Measurements from ENCODE around the gene SEM1. TPM values are rescaled to one million over a fixed set of nuclear protein-coding genes. Genes with fewer than 3 reads are reported as not detected.

SEM1 gene
- polyA plus RNA-seq, 1 donor (not counting 4 experiments of a cell fraction or from before 2014, with no cell fraction given), result 180 TPM

DNA sequence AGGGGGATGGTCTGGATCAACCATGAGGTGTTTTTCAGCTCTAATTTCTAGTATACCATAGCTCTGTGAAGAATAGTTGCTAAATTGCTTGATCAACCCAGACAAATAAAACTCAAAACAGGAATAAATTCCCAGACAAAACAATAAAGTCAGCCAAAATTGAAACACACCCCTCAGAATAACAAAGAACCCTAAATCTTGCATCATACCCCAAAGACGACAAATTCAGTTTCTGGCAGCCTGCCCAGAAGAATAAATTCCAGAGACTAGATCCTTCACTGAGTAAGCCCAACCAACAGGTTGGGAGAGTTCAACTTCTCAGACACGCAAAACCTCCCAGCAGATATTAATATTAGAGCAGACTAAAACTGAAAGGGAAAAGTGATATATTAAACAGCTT lies 11.2 kb upstream of the SEM1 start:
- Histone ChIP-seq H3K4me3 (ENCODE audit: control insufficient read depth in 2 of 3, extremely low read depth in 1 of 3, insufficient read depth in 2 of 3, low read depth in 1 of 3, low read length in 3 of 3) (no peak overlapping the region), H3K4me2 (ENCODE audit: control insufficient read depth, extremely low read depth, insufficient read depth, low read depth, low read length) (peak overlapping the region; percentile 68), H3K27me3 (ENCODE audit: control insufficient read depth, extremely low read depth, insufficient read depth, low read length) (no peaks in the 10 kb centered on the region), H3K9me1 (ENCODE audit: control insufficient read depth, extremely low read depth, insufficient read depth, low read length) (no peaks in the 10 kb centered on the region), H2AFZ (ENCODE audit: control insufficient read depth, low read length) (no peak overlapping the region), H3K27ac (ENCODE audit: control insufficient read depth, insufficient read depth, low read length) (no peak overlapping the region), H3K36me3 (ENCODE audit: control insufficient read depth in 2 of 2, extremely low read depth in 1 of 2, insufficient read depth in 2 of 2, low read length in 2 of 2) (no peaks in the 10 kb centered on the region), H3K79me2 (ENCODE audit: control insufficient read depth, insufficient read depth, low read length) (no peaks in the 10 kb centered on the region), H3K9me3 (ENCODE audit: control insufficient read depth, low read depth, low read length) (no peaks in the 10 kb centered on the region), H3K9ac (ENCODE audit: control insufficient read depth, extremely low read depth, insufficient read depth, low read length) (no peak overlapping the region), H4K20me1 (ENCODE audit: control insufficient read depth, extremely low read depth, insufficient read depth, low read length) (no peaks in the 10 kb centered on the region), H3K4me1 (ENCODE audit: control insufficient read depth, extremely low read depth, insufficient read depth, low read length) (peaks cover 16% of the 10 kb centered on the region)
- dilution Hi-C loops (cut with MboI; ENCODE audit: extremely low pct_ligation_motif_present, low sequenced_read_pairs), result no loop called here
- FAIRE-seq, result peak; percentile 20
- no peak for DNase-seq (ENCODE audit: low read depth, low spot score)
- TF ChIP-seq CTCF (optimal IDR thresholded peaks at IDR 0.05 in 1 of 3, IDR thresholded peaks at IDR 0.05 in 1 of 3, conservative IDR thresholded peaks at IDR 0.05 in 1 of 3; ENCODE audit: extremely low read depth in 1 of 3, insufficient read depth in 2 of 3, low read length in 3 of 3) (no peak), EZH2 (IDR thresholded peaks at IDR 0.05; ENCODE audit: low read length) (no peak)

DNA sequence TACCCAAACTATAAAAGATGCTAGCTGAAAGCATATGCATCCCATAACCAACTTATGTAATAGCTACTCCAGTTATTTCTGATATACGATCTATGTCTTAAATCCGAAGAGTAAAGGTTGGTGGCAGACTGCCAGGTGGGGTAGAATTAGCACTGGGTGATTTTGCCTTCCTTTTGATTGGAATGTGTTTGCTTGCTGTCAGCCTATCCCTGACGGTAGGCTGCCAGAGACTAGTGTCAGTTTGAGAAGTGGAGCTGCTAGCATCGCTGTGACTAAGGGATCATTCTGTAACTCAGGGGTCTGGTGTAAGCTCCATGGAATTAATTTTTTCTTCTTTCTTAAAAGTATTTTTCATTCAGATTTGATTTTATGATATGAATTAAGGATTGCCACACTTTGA lies 9.5 kb upstream of the SEM1 start:
- DNase-seq (ENCODE audit: low read depth, low spot score), result no peak
- no peaks in the 10 kb centered on the region for H3K9me3 ChIP-seq (ENCODE audit: control insufficient read depth, low read depth, low read length)
- H4K20me1 ChIP-seq (ENCODE audit: control insufficient read depth, extremely low read depth, insufficient read depth, low read length), result no peaks in the 10 kb centered on the region
- TF ChIP-seq CTCF (optimal IDR thresholded peaks at IDR 0.05 in 1 of 3, IDR thresholded peaks at IDR 0.05 in 1 of 3, conservative IDR thresholded peaks at IDR 0.05 in 1 of 3; ENCODE audit: extremely low read depth in 1 of 3, insufficient read depth in 2 of 3, low read length in 3 of 3), result no peak
- no peak for TF ChIP-seq EZH2 (IDR thresholded peaks at IDR 0.05; ENCODE audit: low read length)
- no peak overlapping the region for H3K27ac ChIP-seq (ENCODE audit: control insufficient read depth, insufficient read depth, low read length)
- no peak for FAIRE-seq
- no peak overlapping the region for H3K9ac ChIP-seq (ENCODE audit: control insufficient read depth, extremely low read depth, insufficient read depth, low read length)
- no peak overlapping the region for H3K4me3 ChIP-seq (ENCODE audit: control insufficient read depth in 2 of 3, extremely low read depth in 1 of 3, insufficient read depth in 2 of 3, low read depth in 1 of 3, low read length in 3 of 3)
- dilution Hi-C loops (cut with MboI; ENCODE audit: extremely low pct_ligation_motif_present, low sequenced_read_pairs), result no loop called here
- H3K36me3 ChIP-seq (ENCODE audit: control insufficient read depth in 2 of 2, extremely low read depth in 1 of 2, insufficient read depth in 2 of 2, low read length in 2 of 2), result no peaks in the 10 kb centered on the region
- H3K9me1 ChIP-seq (ENCODE audit: control insufficient read depth, extremely low read depth, insufficient read depth, low read length), result no peaks in the 10 kb centered on the region
- H3K4me1 ChIP-seq (ENCODE audit: control insufficient read depth, extremely low read depth, insufficient read depth, low read length), result peaks cover 16% of the 10 kb centered on the region
- H3K27me3 ChIP-seq (ENCODE audit: control insufficient read depth, extremely low read depth, insufficient read depth, low read length), result no peaks in the 10 kb centered on the region
- no peaks in the 10 kb centered on the region for H3K79me2 ChIP-seq (ENCODE audit: control insufficient read depth, insufficient read depth, low read length)
- H3K4me2 ChIP-seq (ENCODE audit: control insufficient read depth, extremely low read depth, insufficient read depth, low read depth, low read length), result no peak overlapping the region
- no peak overlapping the region for H2AFZ ChIP-seq (ENCODE audit: control insufficient read depth, low read length)

Measured in keratinocyte (primary cell).